SK-N-MC (cell line): ENCODE measurements around the gene TTC8.

Experiments used
- DNase-seq: peaks from one replicate; pipeline ENCODE4 v3.0.0-alpha.2; 2011; ENCODE audit warnings: low read depth, low spot score
- H3K27ac ChIP-seq: fragments of 200-600 bp; sonication (generic); 2 replicates; pipeline ENCODE4 v1.5.1; 2016; ENCODE audit warnings: mixed run types
- H3K36me3 ChIP-seq: fragments of 200-600 bp; sonication (generic); 2 replicates; pipeline ENCODE4 v1.6.1; 2017; ENCODE audit warnings: antibody characterized with exemption, low read length, mixed read lengths; ENCODE audit not compliant: insufficient read depth
- H3K4me3 ChIP-seq: fragments of 200-600 bp; sonication (generic); 2 replicates; pipeline ENCODE4 v1.5.1; 2016
- H3K9ac ChIP-seq: fragments of 200-600 bp; sonication (generic); 2 replicates; pipeline ENCODE4 v1.8.0; 2017; ENCODE audit warnings: mixed run types, mixed read lengths; ENCODE audit not compliant: insufficient read length
- H3K9me3 ChIP-seq: fragments of 200-600 bp; sonication (generic); 2 replicates; pipeline ENCODE4 v1.6.1; 2017; ENCODE audit warnings: low read depth, mild to moderate bottlenecking, antibody characterized with exemption, low read length, moderate library complexity, mixed read lengths
- EZH2 ChIP-seq: fragments of 200-600 bp; sonication (generic); IDR thresholded peaks from one replicate; pipeline ENCODE4 v1.6.1; 2017; ENCODE audit warnings: antibody characterized with exemption
- FOXP2 ChIP-seq: optimal IDR thresholded peaks from 2 replicates; pipeline ENCODE3; 2011; ENCODE audit warnings: mild to moderate bottlenecking, moderate library complexity; ENCODE audit not compliant: insufficient read depth; ENCODE audit errors: extremely low read length, control extremely low read depth
- POLR2AphosphoS5 ChIP-seq: IDR thresholded peaks from 2 replicates; pipeline ENCODE4 v1.6.1; 2012; ENCODE audit warnings: mild to moderate bottlenecking, low read depth, low read length, borderline replicate concordance

TTC8 gene

GRCh38 chr14:88919502-88919901, 95.1 kb downstream of the TTC8 start:
- Histone ChIP-seq H3K9ac (no peak overlapping the region), H3K36me3 (no peaks in the 10 kb centered on the region), H3K27ac (no peak overlapping the region), H3K4me3 (no peak overlapping the region), H3K9me3 (peaks cover 2% of the 10 kb centered on the region; the same call in 1 of the 2 replicates)
- TF ChIP-seq EZH2 = no peak
- no peak for TF ChIP-seq POLR2AphosphoS5
- TF ChIP-seq FOXP2 = no peak
- no peak for DNase-seq
